ENCODE data around the gene MYO1B. TPM values are rescaled to one million over a fixed set of nuclear protein-coding genes. Genes with fewer than 3 reads are reported as not detected.
"Not testable (repeated sequence)": the region's sequence is repeated elsewhere in the genome, so short reads cannot be mapped to it uniquely, and the experiment has no call there.

Gene MYO1B
- total RNA-seq, 1 experiment from 2014 or later, result not detected

DNA sequence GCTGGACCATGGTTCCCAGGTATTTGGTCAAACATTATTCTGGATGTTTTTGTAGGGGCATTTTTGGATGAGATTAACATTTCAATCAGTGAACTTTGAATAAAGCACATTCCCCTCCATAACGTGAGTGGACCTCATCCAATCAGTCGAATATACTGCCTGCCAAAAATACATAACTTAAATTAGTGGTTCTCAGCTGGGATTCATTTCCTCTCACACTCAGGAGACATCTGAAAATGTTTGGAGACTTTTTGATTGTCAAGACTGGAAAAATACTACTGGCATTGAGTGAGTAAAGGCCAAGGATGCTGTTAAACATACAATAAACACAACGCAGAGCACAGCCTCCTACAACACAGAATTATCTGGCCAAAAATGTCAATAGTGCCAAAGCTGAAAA, 198.2 kb downstream of the MYO1B start:
- Histone ChIP-seq H4K20me1 (ENCODE audit: insufficient read depth, low read depth, low read length) (no peaks in the 10 kb centered on the region), H3K27me3 (ENCODE audit: low read length) (no peaks in the 10 kb centered on the region), H3K4me3 (ENCODE audit: low read length) (no peak overlapping the region), H3K36me3 (ENCODE audit: insufficient read depth, low read length) (no peaks in the 10 kb centered on the region), H3K27ac (ENCODE audit: low read length) (no peak overlapping the region), H3K4me2 (ENCODE audit: low read depth, low read length, poor library complexity, severe bottlenecking) (no peak overlapping the region), H3K79me2 (ENCODE audit: low read length) (no peaks in the 10 kb centered on the region), H3K9me3 (ENCODE audit: low read length) (no peaks in the 10 kb centered on the region), H2AFZ (ENCODE audit: low read length) (no peak overlapping the region), H3K4me1 (ENCODE audit: low read length) (no peaks in the 10 kb centered on the region), H3K9ac (ENCODE audit: low read length) (no peak overlapping the region), H3K9me2 (replicated peaks; ENCODE audit: insufficient read depth, low read length) (no peaks in the 10 kb centered on the region)
- no peak for DNase-seq

- Histone ChIP-seq H3K27me3 (ENCODE audit: low read length) (no peaks in the 10 kb centered on the region), H3K79me2 (ENCODE audit: low read length) (no peaks in the 10 kb centered on the region), H3K9me3 (ENCODE audit: low read length) (no peaks in the 10 kb centered on the region), H4K20me1 (ENCODE audit: insufficient read depth, low read depth, low read length) (no peaks in the 10 kb centered on the region), H3K4me1 (ENCODE audit: low read length) (no peaks in the 10 kb centered on the region), H3K9ac (ENCODE audit: low read length) (no peak overlapping the region), H3K4me3 (ENCODE audit: low read length) (no peak overlapping the region), H3K4me2 (ENCODE audit: low read depth, low read length, poor library complexity, severe bottlenecking) (no peak overlapping the region), H3K36me3 (ENCODE audit: insufficient read depth, low read length) (no peaks in the 10 kb centered on the region), H3K9me2 (replicated peaks; ENCODE audit: insufficient read depth, low read length) (no peaks in the 10 kb centered on the region), H2AFZ (ENCODE audit: low read length) (no peak overlapping the region), H3K27ac (ENCODE audit: low read length) (no peak overlapping the region)
- DNase-seq, result no peak
Observed at GRCh38 chr2:191446910-191447309, 201.7 kb downstream of the MYO1B start.

- H4K20me1 ChIP-seq (ENCODE audit: insufficient read depth, low read depth, low read length), result no peaks in the 10 kb centered on the region
- no peaks in the 10 kb centered on the region for H3K36me3 ChIP-seq (ENCODE audit: insufficient read depth, low read length)
- H3K4me2 ChIP-seq (ENCODE audit: low read depth, low read length, poor library complexity, severe bottlenecking), result no peak overlapping the region
- no peak overlapping the region for H3K4me3 ChIP-seq (ENCODE audit: low read length)
- no peak overlapping the region for H3K9ac ChIP-seq (ENCODE audit: low read length)
- no peaks in the 10 kb centered on the region for H3K4me1 ChIP-seq (ENCODE audit: low read length)
- no peak overlapping the region for H2AFZ ChIP-seq (ENCODE audit: low read length)
- no peaks in the 10 kb centered on the region for H3K27me3 ChIP-seq (ENCODE audit: low read length)
- no peaks in the 10 kb centered on the region for H3K9me3 ChIP-seq (ENCODE audit: low read length)
- H3K79me2 ChIP-seq (ENCODE audit: low read length), result no peaks in the 10 kb centered on the region
- no peaks in the 10 kb centered on the region for H3K9me2 ChIP-seq (replicated peaks; ENCODE audit: insufficient read depth, low read length)
- H3K27ac ChIP-seq (ENCODE audit: low read length), result no peak overlapping the region
- DNase-seq, result no peak
Observed at GRCh38 chr2:191451116-191451515, 205.9 kb downstream of the MYO1B start.

- H3K27me3 ChIP-seq (ENCODE audit: low read length), result no peaks in the 10 kb centered on the region
- H4K20me1 ChIP-seq (ENCODE audit: insufficient read depth, low read depth, low read length), result no peaks in the 10 kb centered on the region
- no peak for DNase-seq
- no peaks in the 10 kb centered on the region for H3K9me3 ChIP-seq (ENCODE audit: low read length)
- H3K9ac ChIP-seq (ENCODE audit: low read length), result no peak overlapping the region
- no peak overlapping the region for H2AFZ ChIP-seq (ENCODE audit: low read length)
- H3K4me3 ChIP-seq (ENCODE audit: low read length), result no peak overlapping the region
- no peaks in the 10 kb centered on the region for H3K9me2 ChIP-seq (replicated peaks; ENCODE audit: insufficient read depth, low read length)
- no peaks in the 10 kb centered on the region for H3K4me1 ChIP-seq (ENCODE audit: low read length)
- no peaks in the 10 kb centered on the region for H3K36me3 ChIP-seq (ENCODE audit: insufficient read depth, low read length)
- H3K4me2 ChIP-seq (ENCODE audit: low read depth, low read length, poor library complexity, severe bottlenecking), result no peak overlapping the region
- no peaks in the 10 kb centered on the region for H3K79me2 ChIP-seq (ENCODE audit: low read length)
- H3K27ac ChIP-seq (ENCODE audit: low read length), result no peak overlapping the region
Observed at GRCh38 chr2:191452065-191452464, 206.9 kb downstream of the MYO1B start.

- H3K4me1 ChIP-seq (ENCODE audit: low read length), result no peaks in the 10 kb centered on the region
- H2AFZ ChIP-seq (ENCODE audit: low read length), result no peak overlapping the region; the same call in 1 of the 2 replicates
- no peak overlapping the region for H3K9ac ChIP-seq (ENCODE audit: low read length)
- DNase-seq, result no peak
- H4K20me1 ChIP-seq (ENCODE audit: insufficient read depth, low read depth, low read length), result no peaks in the 10 kb centered on the region
- H3K36me3 ChIP-seq (ENCODE audit: insufficient read depth, low read length), result no peaks in the 10 kb centered on the region
- H3K4me3 ChIP-seq (ENCODE audit: low read length), result no peak overlapping the region
- H3K79me2 ChIP-seq (ENCODE audit: low read length), result no peaks in the 10 kb centered on the region
- H3K9me2 ChIP-seq (replicated peaks; ENCODE audit: insufficient read depth, low read length), result no peaks in the 10 kb centered on the region
- no peak overlapping the region for H3K4me2 ChIP-seq (ENCODE audit: low read depth, low read length, poor library complexity, severe bottlenecking)
- no peaks in the 10 kb centered on the region for H3K27me3 ChIP-seq (ENCODE audit: low read length)
- H3K9me3 ChIP-seq (ENCODE audit: low read length), result no peaks in the 10 kb centered on the region
- H3K27ac ChIP-seq (ENCODE audit: low read length), result no peak overlapping the region
Observed at GRCh38 chr2:191453761-191454160, 208.6 kb downstream of the MYO1B start.

GRCh38 chr2:191456506-191456905, 211.3 kb downstream of the MYO1B start:
- H3K36me3 ChIP-seq (ENCODE audit: insufficient read depth, low read length); H3K4me3 ChIP-seq (ENCODE audit: low read length); H3K9me2 ChIP-seq (replicated peaks; ENCODE audit: insufficient read depth, low read length); H4K20me1 ChIP-seq (ENCODE audit: insufficient read depth, low read depth, low read length); H3K4me2 ChIP-seq (ENCODE audit: low read depth, low read length, poor library complexity, severe bottlenecking); H3K9me3 ChIP-seq (ENCODE audit: low read length); H3K79me2 ChIP-seq (ENCODE audit: low read length); DNase-seq; H3K27ac ChIP-seq (ENCODE audit: low read length); H3K9ac ChIP-seq (ENCODE audit: low read length); H3K4me1 ChIP-seq (ENCODE audit: low read length); H3K27me3 ChIP-seq (ENCODE audit: low read length); H2AFZ ChIP-seq (ENCODE audit: low read length): not testable (repeated sequence)

- H3K9ac ChIP-seq (ENCODE audit: low read length), result no peak overlapping the region
- no peak for DNase-seq
Observed at GRCh38 chr2:191459158-191459557, 214.0 kb downstream of the MYO1B start.

GRCh38 chr2:191462370-191462769, 217.2 kb downstream of the MYO1B start:
- no peak overlapping the region for H3K27ac ChIP-seq (ENCODE audit: low read length)
- no peaks in the 10 kb centered on the region for H3K9me3 ChIP-seq (ENCODE audit: low read length)
- no peaks in the 10 kb centered on the region for H3K36me3 ChIP-seq (ENCODE audit: insufficient read depth, low read length)
- H3K9me2 ChIP-seq (replicated peaks; ENCODE audit: insufficient read depth, low read length), result no peaks in the 10 kb centered on the region
- no peaks in the 10 kb centered on the region for H3K4me1 ChIP-seq (ENCODE audit: low read length)
- H2AFZ ChIP-seq (ENCODE audit: low read length), result no peak overlapping the region
- H3K4me2 ChIP-seq (ENCODE audit: low read depth, low read length, poor library complexity, severe bottlenecking), result no peak overlapping the region
- H4K20me1 ChIP-seq (ENCODE audit: insufficient read depth, low read depth, low read length), result no peaks in the 10 kb centered on the region
- H3K27me3 ChIP-seq (ENCODE audit: low read length), result no peaks in the 10 kb centered on the region
- H3K4me3 ChIP-seq (ENCODE audit: low read length), result no peak overlapping the region
- no peaks in the 10 kb centered on the region for H3K79me2 ChIP-seq (ENCODE audit: low read length)
- no peak overlapping the region for H3K9ac ChIP-seq (ENCODE audit: low read length)
- no peak for DNase-seq

More at GRCh38 chr2:191459158-191459557, 214.0 kb downstream of the MYO1B start:
- Histone ChIP-seq H3K27ac (ENCODE audit: low read length) (no peak overlapping the region), H3K9me3 (ENCODE audit: low read length) (no peaks in the 10 kb centered on the region), H3K27me3 (ENCODE audit: low read length) (no peaks in the 10 kb centered on the region), H3K79me2 (ENCODE audit: low read length) (no peaks in the 10 kb centered on the region), H3K9me2 (replicated peaks; ENCODE audit: insufficient read depth, low read length) (no peaks in the 10 kb centered on the region), H3K4me1 (ENCODE audit: low read length) (no peaks in the 10 kb centered on the region), H4K20me1 (ENCODE audit: insufficient read depth, low read depth, low read length) (no peaks in the 10 kb centered on the region), H3K4me3 (ENCODE audit: low read length) (no peak overlapping the region), H3K36me3 (ENCODE audit: insufficient read depth, low read length) (no peaks in the 10 kb centered on the region), H3K4me2 (ENCODE audit: low read depth, low read length, poor library complexity, severe bottlenecking) (no peak overlapping the region), H2AFZ (ENCODE audit: low read length) (no peak overlapping the region)

GRCh38 chr2:191463790-191464189, 218.6 kb downstream of the MYO1B start:
- DNase-seq, result no peak

More at GRCh38 chr2:191463790-191464189, 218.6 kb downstream of the MYO1B start:
- H2AFZ ChIP-seq (ENCODE audit: low read length), result no peak overlapping the region
- no peaks in the 10 kb centered on the region for H3K9me3 ChIP-seq (ENCODE audit: low read length)
- H3K79me2 ChIP-seq (ENCODE audit: low read length), result no peaks in the 10 kb centered on the region
- H3K27me3 ChIP-seq (ENCODE audit: low read length), result no peaks in the 10 kb centered on the region
- no peaks in the 10 kb centered on the region for H4K20me1 ChIP-seq (ENCODE audit: insufficient read depth, low read depth, low read length)
- H3K36me3 ChIP-seq (ENCODE audit: insufficient read depth, low read length), result no peaks in the 10 kb centered on the region
- H3K9me2 ChIP-seq (replicated peaks; ENCODE audit: insufficient read depth, low read length), result no peaks in the 10 kb centered on the region
- no peak overlapping the region for H3K4me2 ChIP-seq (ENCODE audit: low read depth, low read length, poor library complexity, severe bottlenecking)
- no peak overlapping the region for H3K9ac ChIP-seq (ENCODE audit: low read length)
- no peak overlapping the region for H3K27ac ChIP-seq (ENCODE audit: low read length)
- H3K4me1 ChIP-seq (ENCODE audit: low read length), result no peaks in the 10 kb centered on the region
- H3K4me3 ChIP-seq (ENCODE audit: low read length), result no peak overlapping the region

Measured in Karpas-422 (cell line).